Left lobe of liver (tissue), 2 donors: ENCODE measurements around the gene GPR37. TPM values are rescaled to one million over a fixed set of nuclear protein-coding genes. Genes with fewer than 3 reads are reported as not detected.
A peak's percentile ranks its signal among the peaks of the same experiment; 100 is the strongest.

Source experiments
- ATAC-seq: fragments of 200-7000 bp; cut with Tn5 transposase; one replicate; pipeline ENCODE4 v1.9.1; 2020; ENCODE audit warnings: mild to moderate bottlenecking, moderate library complexity
- DNase-seq: peaks from one replicate; pipeline ENCODE4 v3.0.0-alpha.2; 2020; ENCODE audit warnings: low spot score
- total RNA-seq: library from RNA; stranded (reverse); gene quantifications from one replicate; pipeline ENCODE4 v1.2.1, GENCODE V29; 2021
- donor health status: DM: no; HTN: no; CAD: no; lungs with moderate emphysema.
- donor health status: DM: no; HTN: yes; CAD: no.

GPR37 gene, protein sequence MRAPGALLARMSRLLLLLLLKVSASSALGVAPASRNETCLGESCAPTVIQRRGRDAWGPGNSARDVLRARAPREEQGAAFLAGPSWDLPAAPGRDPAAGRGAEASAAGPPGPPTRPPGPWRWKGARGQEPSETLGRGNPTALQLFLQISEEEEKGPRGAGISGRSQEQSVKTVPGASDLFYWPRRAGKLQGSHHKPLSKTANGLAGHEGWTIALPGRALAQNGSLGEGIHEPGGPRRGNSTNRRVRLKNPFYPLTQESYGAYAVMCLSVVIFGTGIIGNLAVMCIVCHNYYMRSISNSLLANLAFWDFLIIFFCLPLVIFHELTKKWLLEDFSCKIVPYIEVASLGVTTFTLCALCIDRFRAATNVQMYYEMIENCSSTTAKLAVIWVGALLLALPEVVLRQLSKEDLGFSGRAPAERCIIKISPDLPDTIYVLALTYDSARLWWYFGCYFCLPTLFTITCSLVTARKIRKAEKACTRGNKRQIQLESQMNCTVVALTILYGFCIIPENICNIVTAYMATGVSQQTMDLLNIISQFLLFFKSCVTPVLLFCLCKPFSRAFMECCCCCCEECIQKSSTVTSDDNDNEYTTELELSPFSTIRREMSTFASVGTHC
- 14.2 TPM for total RNA-seq

DNA sequence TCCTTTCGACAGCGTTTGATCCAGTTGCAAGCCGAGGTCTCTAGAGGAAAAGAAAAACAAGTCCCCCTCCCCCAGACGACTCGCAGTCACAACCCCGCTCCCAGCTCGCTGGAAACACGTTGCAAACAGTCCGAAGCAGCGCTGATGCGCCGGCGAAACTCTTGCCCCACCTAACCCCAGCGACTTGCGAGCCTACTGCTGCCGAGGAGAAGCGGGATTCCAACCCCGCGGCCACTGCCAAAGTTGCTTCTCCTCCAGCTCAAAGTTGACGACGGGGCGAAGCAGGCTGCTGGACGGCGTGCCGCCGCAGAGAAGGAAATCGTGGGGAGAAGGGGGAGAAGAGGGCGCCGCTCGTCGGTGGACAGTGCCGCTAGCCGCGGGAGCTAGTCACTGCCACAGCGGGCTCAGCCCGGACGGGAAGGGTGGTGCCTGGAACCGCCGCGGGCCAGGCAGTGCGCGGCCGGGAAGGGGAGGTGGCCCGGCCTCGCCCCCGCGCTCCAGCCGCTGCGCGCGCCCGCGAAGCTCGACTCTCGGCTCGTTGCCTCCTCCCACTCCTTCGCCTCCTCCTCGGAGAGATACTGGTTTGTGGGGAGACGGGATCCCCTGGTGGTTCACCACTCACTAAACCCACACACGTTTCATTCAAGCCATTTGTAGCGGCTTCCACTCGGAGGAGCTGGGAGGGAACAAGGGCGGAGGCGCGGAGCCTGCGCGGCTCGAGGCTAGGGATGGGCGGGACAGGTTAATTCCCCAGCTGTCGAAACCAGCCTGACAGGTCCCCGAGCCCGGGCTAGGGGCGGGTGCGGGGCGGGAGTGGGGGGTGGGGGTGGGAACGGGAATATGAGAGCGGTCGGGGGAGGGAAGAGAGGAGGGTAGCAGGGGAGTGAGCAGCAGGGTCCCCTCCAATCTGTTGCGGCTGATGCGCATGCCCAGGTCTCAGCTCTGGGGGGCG lies at the start of gene GPR37:
Gene GPR37, minus strand, starts transcription at position 392 of the 952 bp plus-strand sequence. CDS start 816 bp downstream, outside the sequence.
- ATAC-seq (peak; percentile 89), DNase-seq (peak; percentile 85)

- ATAC-seq: no peak
- DNase-seq: no peak
Observed at GRCh38 chr7:124813994-124814798, 48.6 kb upstream of the GPR37 start.

GRCh38 chr7:124812764-124813163 lies 47.2 kb upstream of the GPR37 start:
- no peak for DNase-seq
- ATAC-seq: no peak

- ATAC-seq: no peak
- DNase-seq: no peak
Observed at GRCh38 chr7:124811341-124811740, 45.7 kb upstream of the GPR37 start.

DNA sequence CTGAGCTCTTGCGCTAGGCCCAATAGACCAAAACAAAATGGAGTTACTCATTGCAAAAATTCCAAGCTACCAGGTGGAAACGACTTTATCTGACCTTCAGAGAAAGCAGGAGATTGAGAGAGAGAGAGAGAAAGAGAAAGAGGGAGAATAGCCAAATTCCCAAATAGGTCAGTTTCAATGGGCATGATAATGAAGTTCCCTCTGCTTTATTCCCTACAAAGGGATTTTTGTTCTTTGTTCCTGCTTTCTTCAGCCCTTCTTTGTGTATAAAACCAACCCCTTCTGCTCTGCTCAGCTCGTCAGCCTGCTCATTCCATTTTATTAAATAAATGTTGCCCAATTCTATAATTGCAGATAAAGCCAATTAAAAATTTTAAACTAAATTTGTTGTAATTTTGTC lies 45.0 kb upstream of the GPR37 start:
- ATAC-seq (no peak), DNase-seq (no peak)

GRCh38 chr7:124808206-124808605 lies 42.6 kb upstream of the GPR37 start:
- ATAC-seq: no peak
- DNase-seq: no peak

DNA sequence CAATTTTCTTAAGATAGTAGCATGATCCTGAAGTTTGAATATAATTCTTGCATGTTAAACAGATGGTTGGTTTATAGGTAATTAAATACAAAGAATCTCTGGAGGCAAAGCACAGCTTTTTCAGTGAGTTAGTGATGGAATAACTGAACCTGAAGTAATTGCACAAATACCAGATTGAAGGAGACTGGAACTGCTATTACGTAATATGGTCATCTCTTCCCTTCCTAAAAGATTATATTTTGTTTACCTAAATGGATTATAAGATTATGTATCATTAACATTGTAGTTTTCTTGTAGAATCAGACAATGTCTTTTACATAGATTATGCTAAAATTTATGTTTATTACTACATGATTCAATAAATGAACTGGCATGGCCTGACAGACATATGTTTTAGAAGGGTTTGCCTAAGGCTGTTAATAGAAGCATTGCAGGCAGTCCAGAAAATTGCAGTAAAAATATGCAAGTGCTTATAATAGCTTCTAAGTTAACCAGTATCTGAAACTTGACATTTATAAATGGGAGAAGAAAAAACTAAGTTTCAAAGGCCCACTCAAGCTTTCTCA lies 35.8 kb upstream of the GPR37 start:
- DNase-seq (no peak), ATAC-seq (no peak)

DNA sequence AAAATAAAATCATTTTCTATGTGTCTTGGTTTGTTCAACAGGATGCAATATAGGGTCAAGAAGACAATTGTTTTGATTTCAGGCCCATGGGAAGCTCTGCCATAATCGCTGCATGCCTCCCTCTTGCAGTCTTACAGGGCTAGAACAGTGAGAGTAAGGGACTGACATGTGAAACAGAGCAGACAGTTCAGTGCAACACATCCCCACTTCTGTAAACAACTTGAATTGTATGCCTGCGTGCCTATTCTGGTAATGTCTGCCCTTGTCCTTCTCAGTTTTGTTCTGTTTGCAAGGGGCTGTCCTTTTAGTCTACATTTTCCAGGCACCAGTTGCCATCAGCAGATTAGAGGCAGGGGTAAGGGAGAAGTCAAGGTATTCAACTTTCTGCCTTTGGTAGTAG lies 34.8 kb upstream of the GPR37 start:
- DNase-seq (no peak), ATAC-seq (no peak)

DNA sequence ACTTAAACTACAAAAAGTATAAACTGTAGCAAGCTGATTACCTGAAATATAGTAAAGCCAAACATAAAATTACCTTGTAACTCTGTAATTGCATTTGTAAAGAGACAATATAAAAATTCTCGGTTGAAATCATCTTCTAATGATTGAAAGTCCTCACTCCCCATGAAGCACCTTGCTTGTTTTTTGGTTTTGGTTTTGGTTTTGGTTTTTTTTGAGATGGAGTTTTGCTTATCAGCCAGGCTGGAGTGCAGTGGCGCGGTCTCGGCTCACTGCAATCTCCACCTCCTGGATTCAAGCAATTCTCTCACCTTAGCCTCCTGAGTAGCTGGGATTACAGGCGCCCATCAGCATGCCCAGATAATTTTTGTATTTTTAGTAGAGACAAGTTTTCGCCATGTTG lies 33.9 kb upstream of the GPR37 start:
- peak; percentile 57 for ATAC-seq
- no peak for DNase-seq

DNA sequence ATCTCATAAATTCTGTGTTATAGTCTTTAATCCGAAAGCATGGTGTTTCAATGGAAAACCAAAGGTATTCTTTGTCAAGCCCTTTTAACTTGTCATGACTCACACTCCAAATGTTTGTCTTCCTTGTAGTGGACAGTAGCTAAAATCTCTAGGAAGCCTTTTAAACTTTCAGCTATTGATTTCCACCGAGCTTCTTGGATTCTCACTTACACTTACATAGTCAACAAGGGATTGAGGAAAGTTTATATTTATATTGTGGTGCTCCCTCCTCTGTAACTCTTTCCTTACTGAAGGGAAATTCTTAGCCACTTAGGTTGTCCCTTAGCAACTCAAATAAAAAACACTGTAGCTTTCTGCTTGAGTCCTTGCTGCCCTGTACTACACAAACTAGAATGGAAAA lies 31.2 kb upstream of the GPR37 start:
- ATAC-seq: no peak
- DNase-seq: no peak

GRCh38 chr7:124792696-124793095 lies 27.1 kb upstream of the GPR37 start:
- DNase-seq: no peak
- no peak for ATAC-seq

GRCh38 chr7:124792002-124792401 lies 26.4 kb upstream of the GPR37 start:
- no peak for DNase-seq
- no peak for ATAC-seq

DNA sequence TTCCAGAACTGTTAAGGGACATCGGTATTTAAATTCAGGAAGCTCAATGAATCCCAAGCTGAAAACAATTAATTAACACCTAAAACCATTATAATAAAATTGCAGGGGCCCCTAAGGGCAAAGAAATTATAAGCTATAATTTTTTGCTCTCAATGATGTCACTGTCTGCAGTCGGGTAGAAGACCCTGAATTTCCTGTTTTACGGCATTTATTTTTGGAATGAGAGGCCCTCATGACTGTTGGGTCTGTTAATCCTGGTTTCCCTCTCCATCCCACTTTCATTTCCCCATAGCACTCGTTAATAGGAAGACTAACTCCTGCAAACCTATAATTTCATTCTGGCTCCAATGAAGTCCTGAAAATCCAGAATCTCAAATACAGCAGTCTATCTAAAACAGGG lies 25.8 kb upstream of the GPR37 start:
- DNase-seq (no peak), ATAC-seq (no peak)

DNA sequence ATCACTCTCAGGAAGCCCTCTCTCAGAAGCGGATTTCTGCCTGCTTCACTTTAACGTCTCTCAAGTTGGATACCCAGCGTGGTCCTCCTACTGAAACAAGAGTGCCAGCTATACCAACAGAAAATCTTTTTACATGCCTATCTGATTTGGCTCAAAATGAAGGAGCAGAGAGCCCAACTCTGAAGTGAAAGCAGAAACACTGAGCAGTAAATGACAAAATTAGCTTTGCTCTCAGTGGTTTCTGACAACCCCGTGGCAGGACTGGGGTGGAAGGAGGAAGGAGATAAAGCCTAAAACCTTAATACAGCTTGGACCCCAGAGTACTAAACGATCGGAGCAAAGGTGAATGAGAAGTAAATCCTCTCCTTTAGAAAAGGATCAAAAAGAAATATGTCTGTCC lies 25.1 kb upstream of the GPR37 start:
- DNase-seq (no peak), ATAC-seq (no peak)

DNA sequence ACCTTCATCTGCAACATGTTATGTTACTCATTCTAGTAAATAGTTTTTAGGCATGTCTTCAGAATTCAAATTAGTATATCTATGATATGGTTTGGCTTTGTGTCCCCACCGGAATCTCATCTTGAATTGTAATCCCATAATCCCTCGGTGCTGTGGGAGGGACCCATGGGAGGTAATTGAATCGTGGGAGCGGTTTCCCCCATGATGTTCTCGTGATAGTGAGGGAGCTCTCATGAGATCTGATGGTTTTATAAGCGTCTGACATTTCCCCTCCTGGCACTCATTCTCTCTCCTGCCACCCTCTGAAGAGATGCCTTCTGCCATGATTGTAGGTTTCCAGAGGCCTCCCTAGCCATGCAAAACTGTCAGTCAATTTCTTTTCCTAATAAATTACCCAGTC lies 20.4 kb upstream of the GPR37 start:
- ATAC-seq (no peak), DNase-seq (no peak)

- ATAC-seq (peak; percentile 100), DNase-seq (peak; percentile 68)
Observed at GRCh38 chr7:124784879-124785818, 19.6 kb upstream of the GPR37 start.

GRCh38 chr7:124783271-124783670 lies 17.7 kb upstream of the GPR37 start:
- no peak for DNase-seq
- ATAC-seq: no peak

DNA sequence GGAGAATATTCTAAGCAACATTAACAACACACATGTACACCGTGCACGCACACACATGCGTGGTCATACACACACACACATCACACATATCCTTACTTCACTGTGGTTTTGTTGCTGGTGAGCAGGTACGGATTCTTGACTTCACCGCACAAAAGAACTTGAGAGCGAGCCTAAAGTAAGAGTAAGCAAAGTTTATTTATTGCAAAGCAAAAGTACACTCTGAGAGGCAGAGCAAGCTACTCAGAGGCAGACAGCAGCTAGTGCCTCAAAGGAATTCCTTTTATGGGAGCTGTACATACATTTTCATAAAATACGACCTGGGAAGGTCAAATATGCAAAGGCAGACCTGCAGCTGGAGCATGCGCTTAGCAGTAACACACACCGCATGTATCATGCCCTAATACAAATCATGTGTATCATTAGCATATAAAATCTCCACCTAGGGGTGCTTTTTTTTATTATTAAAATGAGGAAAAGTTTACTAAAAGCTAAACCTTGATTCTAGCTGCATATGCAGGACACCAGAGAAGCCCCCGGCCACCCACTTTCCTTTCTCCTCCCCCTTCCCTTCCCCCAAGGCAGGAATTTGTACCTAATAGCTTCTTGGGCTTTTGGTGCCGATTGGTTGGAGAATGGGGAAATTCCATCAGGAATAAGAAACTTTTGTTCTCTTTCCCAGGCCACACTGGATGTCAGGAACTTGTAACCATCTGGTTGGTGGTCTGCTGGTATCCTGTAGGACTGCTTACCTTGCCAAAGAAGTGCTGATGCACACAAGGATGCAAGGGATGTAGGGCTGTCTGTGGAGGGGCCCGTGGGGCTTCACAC lies 16.5 kb upstream of the GPR37 start:
- ATAC-seq: no peak

More for the DNA sequence above, 16.5 kb upstream of the GPR37 start:
- no peak for DNase-seq
